GM12873 (cell line): ENCODE results near the gene PEX5.
A peak's percentile ranks its signal among the peaks of the same experiment; 100 is the strongest.

Experiments
- CTCF ChIP-seq: IDR thresholded peaks from 2 replicates; pipeline ENCODE4 v1.5.1; 2012; ENCODE audit warnings: low read depth, mild to moderate bottlenecking, moderate library complexity, low read length, control low read depth; ENCODE audit not compliant: insufficient read depth; ENCODE audit errors: missing control alignments

The PEX5 gene

GRCh38 chr12:7188562-7189397, 706 bp upstream of the PEX5 start:
- TF ChIP-seq CTCF, result peak; percentile 78

GRCh38 chr12:7190268-7191055, 976 bp downstream of the PEX5 start:
- TF ChIP-seq CTCF, result no peak

- no peak for TF ChIP-seq CTCF
Measured at GRCh38 chr12:7193674-7194073, 4.2 kb downstream of the PEX5 start.

GRCh38 chr12:7197841-7198240, 8.4 kb downstream of the PEX5 start:
- no peak for TF ChIP-seq CTCF

- no peak for TF ChIP-seq CTCF
Measured at GRCh38 chr12:7203109-7203508, 13.6 kb downstream of the PEX5 start.

- no peak for TF ChIP-seq CTCF
Measured at GRCh38 chr12:7205091-7205490, 15.6 kb downstream of the PEX5 start.

GRCh38 chr12:7206691-7207090, 17.2 kb downstream of the PEX5 start:
- TF ChIP-seq CTCF, result no peak
